Mononuclear cell (primary cell): ENCODE results near the gene ATG5. TPM values are rescaled to one million over a fixed set of nuclear protein-coding genes. Genes with fewer than 3 reads are reported as not detected.

Experiments used
- H3K27me3 ChIP-seq: 2 replicates; pipeline ENCODE4 v1.6.0; 2011; ENCODE audit warnings: low read length, control low read depth; ENCODE audit not compliant: insufficient read depth
- H3K4me1 ChIP-seq: 2 replicates; pipeline ENCODE4 v1.5.1; 2011; ENCODE audit warnings: mild to moderate bottlenecking, low read length, control low read depth; ENCODE audit not compliant: insufficient read depth
- H3K4me3 ChIP-seq: 2 replicates; pipeline ENCODE4 v1.5.1; 2011; ENCODE audit warnings: mild to moderate bottlenecking, low read length, moderate library complexity
- H3K9me3 ChIP-seq: 2 replicates; pipeline ENCODE4 v1.5.1; 2011; ENCODE audit warnings: low read depth, mild to moderate bottlenecking, control low read depth, low read length
- total RNA-seq: library from RNA; depleted of rRNA; stranded (reverse); fragments of >200 nt; gene quantifications from one replicate; pipeline ENCODE4 v1.2.3, GENCODE V29; 2012

ATG5 gene
- total RNA-seq, 1 donor = 62.8 TPM

GRCh38 chr6:106324726-106325335 lies 729 bp downstream of the ATG5 start:
- peaks cover 7% of the 10 kb centered on the region for H3K27me3 ChIP-seq
- H3K4me3 ChIP-seq = peak overlapping the region; percentile 91
- peaks cover 26% of the 10 kb centered on the region for H3K4me1 ChIP-seq
- no peaks in the 10 kb centered on the region for H3K9me3 ChIP-seq

GRCh38 chr6:106321940-106322339 lies 3.6 kb downstream of the ATG5 start:
- Histone ChIP-seq H3K4me3 (no peak overlapping the region), H3K27me3 (no peaks in the 10 kb centered on the region), H3K4me1 (peaks cover 26% of the 10 kb centered on the region), H3K9me3 (no peaks in the 10 kb centered on the region)

GRCh38 chr6:106318851-106319250 lies 6.7 kb downstream of the ATG5 start:
- no peaks in the 10 kb centered on the region for H3K27me3 ChIP-seq
- H3K4me3 ChIP-seq = no peak overlapping the region
- peaks cover 11% of the 10 kb centered on the region for H3K4me1 ChIP-seq

DNA sequence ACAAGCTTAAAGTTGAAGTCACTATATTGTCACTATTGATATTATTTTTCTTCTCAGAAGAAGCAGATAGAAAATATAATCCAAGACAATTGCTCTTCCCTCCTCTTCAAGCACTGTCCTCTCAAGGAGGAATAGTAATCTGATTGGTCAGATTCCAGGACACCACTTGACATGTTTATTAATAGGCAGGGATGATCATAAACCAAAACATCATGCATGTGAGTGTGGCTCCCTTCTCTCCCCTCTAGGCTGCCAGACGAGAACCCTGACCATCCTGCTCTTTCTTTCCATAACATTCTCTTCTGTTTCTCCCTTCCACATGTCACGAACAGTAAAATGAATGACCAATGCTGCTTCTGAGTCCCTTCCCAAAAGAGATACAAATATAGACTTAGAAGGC lies 7.5 kb downstream of the ATG5 start:
- H3K4me1 ChIP-seq = peaks cover 4% of the 10 kb centered on the region
- no peak overlapping the region for H3K4me3 ChIP-seq
- no peaks in the 10 kb centered on the region for H3K9me3 ChIP-seq
- no peaks in the 10 kb centered on the region for H3K27me3 ChIP-seq

More at GRCh38 chr6:106318851-106319250, 6.7 kb downstream of the ATG5 start:
- H3K9me3 ChIP-seq = no peaks in the 10 kb centered on the region

GRCh38 chr6:106316375-106316766 lies 9.2 kb downstream of the ATG5 start:
- Histone ChIP-seq H3K9me3 (no peaks in the 10 kb centered on the region), H3K4me3 (no peak overlapping the region), H3K27me3 (no peaks in the 10 kb centered on the region), H3K4me1 (peaks cover 5% of the 10 kb centered on the region)

DNA sequence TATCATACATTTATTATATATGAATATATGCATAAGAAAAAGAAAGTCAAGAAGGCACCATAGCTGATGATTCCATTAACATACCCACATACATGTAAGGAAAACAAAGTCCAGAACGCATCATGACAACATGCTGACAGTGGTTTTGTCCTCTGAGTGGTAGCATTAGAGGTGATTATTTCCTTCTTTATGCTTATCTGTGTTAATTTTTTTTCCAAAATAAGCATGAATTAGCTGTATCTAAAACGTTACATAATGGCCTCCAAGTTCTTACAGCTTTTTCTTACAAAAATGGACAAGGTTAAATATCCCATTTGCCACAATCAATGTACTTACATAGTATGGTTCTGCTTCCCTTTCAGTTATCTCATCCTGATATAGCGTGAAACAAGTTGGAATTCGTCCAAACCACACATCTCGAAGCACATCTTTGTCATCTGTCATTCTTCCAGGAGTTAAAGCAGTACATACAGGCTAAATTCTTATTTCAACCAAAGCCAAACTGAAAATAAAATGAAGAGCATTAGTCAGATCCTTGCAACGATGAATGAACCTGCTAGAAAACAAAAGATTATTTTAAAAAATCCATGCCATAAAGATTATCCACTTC lies 9.7 kb downstream of the ATG5 start:
- no peak overlapping the region for H3K4me3 ChIP-seq
- no peaks in the 10 kb centered on the region for H3K27me3 ChIP-seq
- peaks cover 5% of the 10 kb centered on the region for H3K4me1 ChIP-seq
- no peaks in the 10 kb centered on the region for H3K9me3 ChIP-seq

GRCh38 chr6:106309766-106310373 lies 15.7 kb downstream of the ATG5 start:
- Histone ChIP-seq H3K4me1 (peaks cover 5% of the 10 kb centered on the region), H3K4me3 (no peak overlapping the region), H3K27me3 (no peaks in the 10 kb centered on the region), H3K9me3 (no peaks in the 10 kb centered on the region)

DNA sequence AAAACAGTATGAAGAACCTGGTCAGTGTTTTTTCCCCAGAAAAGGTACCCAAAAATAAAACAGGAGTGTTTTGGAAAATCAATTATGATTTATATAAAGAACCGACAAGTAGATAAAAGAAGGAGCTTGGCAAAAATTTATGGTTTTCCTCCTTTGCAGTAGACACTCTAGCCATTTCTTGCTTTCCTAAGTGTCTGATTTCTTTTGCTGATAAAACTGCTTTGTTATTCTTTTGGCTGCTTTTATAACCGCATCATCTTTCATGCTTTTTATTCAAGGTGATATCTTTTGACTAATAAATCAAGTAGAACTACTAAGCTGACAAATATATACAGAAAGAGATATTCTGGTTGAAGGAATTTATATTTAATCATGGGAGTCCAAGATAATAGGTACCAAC lies 16.6 kb downstream of the ATG5 start:
- Histone ChIP-seq H3K4me1 (peaks cover 5% of the 10 kb centered on the region), H3K27me3 (no peaks in the 10 kb centered on the region), H3K4me3 (no peak overlapping the region), H3K9me3 (no peaks in the 10 kb centered on the region)

DNA sequence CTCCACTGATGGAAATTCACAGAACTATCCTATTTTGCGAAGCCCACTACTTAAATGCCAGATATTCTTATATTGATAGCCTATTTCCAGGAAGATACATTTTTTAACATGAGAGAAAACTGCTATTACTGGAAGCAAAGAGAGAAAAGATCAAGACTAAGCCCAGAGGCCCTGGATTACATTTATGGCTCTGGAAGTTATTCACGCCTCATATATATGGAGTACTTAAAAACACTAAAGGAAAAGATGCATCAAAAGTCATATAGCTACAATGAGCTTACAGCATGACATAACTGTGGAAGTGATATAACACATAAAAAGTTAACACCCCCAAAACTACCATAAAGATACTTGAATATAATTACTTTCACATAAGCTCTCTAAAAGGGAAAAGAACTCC lies 19.8 kb downstream of the ATG5 start:
- H3K4me3 ChIP-seq = no peak overlapping the region
- no peaks in the 10 kb centered on the region for H3K4me1 ChIP-seq
- no peaks in the 10 kb centered on the region for H3K9me3 ChIP-seq
- no peaks in the 10 kb centered on the region for H3K27me3 ChIP-seq

DNA sequence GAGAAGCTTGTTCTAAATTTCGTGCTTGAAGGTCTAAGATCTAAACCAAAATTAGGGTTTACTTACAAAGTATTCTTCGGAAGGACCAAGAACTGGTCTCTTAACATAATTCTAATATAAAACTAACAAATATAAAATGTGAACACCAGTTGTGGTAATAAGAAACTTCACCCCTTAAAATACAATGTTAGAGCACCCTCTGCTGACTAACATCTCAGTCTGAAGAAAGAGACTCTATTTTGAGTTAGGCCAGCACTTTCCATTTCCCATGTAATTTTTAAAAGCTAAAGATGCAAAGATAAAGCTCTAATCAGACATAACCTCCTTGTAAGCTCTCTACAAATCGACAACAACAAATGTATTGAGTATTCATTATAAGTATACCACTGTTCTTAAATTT lies 24.6 kb downstream of the ATG5 start:
- no peaks in the 10 kb centered on the region for H3K27me3 ChIP-seq
- H3K4me3 ChIP-seq = no peak overlapping the region
- no peaks in the 10 kb centered on the region for H3K4me1 ChIP-seq
- no peaks in the 10 kb centered on the region for H3K9me3 ChIP-seq

DNA sequence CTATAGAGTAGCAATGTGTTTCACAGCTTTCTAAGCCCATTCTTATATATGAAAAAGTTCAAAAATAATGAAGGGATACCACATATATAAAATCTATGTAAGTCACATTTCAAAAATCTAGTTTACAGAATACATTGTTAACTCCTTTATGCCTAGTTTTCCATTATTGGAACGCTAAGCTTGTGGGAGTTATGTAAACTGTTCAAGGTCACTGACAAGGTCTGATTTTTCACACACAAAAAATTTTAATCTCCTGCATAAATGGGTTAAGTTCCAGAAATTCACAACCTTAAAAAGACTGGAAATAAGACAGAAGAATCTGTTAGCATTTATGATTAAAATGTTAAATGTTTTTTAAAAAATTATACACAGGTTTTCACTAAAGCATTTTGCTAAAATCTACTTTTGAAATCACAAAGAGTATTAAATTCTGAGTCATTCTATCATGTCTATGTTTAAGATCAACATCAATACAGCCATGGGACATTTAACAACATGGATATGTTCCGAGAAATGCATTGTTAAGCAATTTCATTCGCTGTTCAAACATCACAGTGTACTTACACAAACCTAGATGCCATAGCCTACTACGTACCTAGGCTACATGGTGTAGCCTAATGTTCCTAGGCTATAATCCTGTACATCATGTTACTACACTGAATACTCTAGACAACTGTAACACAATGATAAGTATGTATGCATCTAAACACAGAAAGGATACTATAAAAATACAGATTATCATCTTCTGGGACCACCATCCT lies 25.4 kb downstream of the ATG5 start:
- no peak overlapping the region for H3K4me3 ChIP-seq
- H3K27me3 ChIP-seq = no peaks in the 10 kb centered on the region
- H3K9me3 ChIP-seq = no peaks in the 10 kb centered on the region
- no peaks in the 10 kb centered on the region for H3K4me1 ChIP-seq

DNA sequence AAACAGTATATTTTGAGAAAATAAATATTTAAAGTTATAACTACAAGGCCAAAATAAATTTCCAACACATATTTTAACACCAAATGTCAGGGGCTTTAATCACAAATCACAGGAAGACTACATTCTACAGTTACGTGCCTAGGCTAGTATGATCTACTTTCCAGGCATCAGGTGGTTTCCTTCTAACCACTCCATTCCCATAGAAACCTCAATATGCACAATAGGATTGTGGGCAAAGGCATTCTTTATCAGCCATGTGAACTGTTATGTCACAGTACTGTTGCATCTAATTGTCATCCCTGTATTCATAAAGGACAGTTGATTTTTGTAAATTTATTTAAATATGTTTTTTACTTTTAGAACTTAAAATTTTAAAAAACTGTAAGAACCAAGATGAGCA lies 32.4 kb downstream of the ATG5 start:
- H3K9me3 ChIP-seq = peaks cover 13% of the 10 kb centered on the region
- H3K27me3 ChIP-seq = no peaks in the 10 kb centered on the region
- no peaks in the 10 kb centered on the region for H3K4me1 ChIP-seq
- no peak overlapping the region for H3K4me3 ChIP-seq

- Histone ChIP-seq H3K27me3 (no peaks in the 10 kb centered on the region), H3K9me3 (peaks cover 13% of the 10 kb centered on the region), H3K4me3 (no peak overlapping the region), H3K4me1 (no peaks in the 10 kb centered on the region)
Measured at GRCh38 chr6:106290954-106291353, 34.6 kb downstream of the ATG5 start.

- Histone ChIP-seq H3K4me3 (no peak overlapping the region), H3K27me3 (no peaks in the 10 kb centered on the region), H3K4me1 (no peaks in the 10 kb centered on the region)
Measured at GRCh38 chr6:106290032-106290431, 35.5 kb downstream of the ATG5 start.

GRCh38 chr6:106287215-106287614 lies 38.3 kb downstream of the ATG5 start:
- no peak overlapping the region for H3K4me3 ChIP-seq
- H3K4me1 ChIP-seq = no peaks in the 10 kb centered on the region
- H3K27me3 ChIP-seq = no peaks in the 10 kb centered on the region
- peaks cover 13% of the 10 kb centered on the region for H3K9me3 ChIP-seq

More at GRCh38 chr6:106290032-106290431, 35.5 kb downstream of the ATG5 start:
- H3K9me3 ChIP-seq = peaks cover 13% of the 10 kb centered on the region
